GM21423 (cell line): Measurements from ENCODE around the gene PRKN.
"Not testable (repeated sequence)": the region's sequence is repeated elsewhere in the genome, so short reads cannot be mapped to it uniquely, and the experiment has no call there.

Experiments
- ATAC-seq: cut with Tn5 transposase; IDR thresholded peaks from one replicate; pipeline ENCODE4 v1.9.1; 2021; ENCODE audit warnings: mild to moderate bottlenecking, moderate library complexity; ENCODE audit not compliant: unreplicated experiment

The PRKN gene

DNA sequence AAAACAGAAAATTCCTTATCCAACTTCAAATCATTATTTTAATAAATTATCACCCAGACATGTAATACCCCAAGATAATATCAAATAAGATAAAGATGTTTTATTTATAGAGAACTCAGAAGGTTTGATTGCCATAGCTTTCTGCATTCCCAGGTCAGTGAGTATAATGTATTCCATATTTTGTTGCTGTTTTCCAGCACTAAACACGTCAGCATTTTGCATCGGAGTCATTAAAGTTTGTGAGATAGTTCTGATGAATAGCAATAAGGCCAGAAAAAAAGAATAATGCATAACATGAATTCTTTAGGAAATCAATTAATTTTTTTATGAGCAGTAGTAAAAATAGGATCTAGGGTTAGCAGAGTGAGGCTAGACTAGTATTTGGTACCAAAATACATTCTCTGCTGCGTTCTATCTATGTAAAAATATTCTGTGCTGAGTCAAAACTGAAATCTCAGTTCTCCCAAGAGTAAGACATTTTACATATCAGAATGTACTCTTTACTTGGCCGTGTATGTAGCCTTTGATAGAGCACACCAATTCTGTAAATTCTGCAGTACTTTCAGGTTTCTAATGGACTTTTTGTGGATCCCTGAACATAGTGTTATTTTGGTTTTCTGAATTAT, 1183.8 kb downstream of the PRKN start:
- no peak for ATAC-seq

DNA sequence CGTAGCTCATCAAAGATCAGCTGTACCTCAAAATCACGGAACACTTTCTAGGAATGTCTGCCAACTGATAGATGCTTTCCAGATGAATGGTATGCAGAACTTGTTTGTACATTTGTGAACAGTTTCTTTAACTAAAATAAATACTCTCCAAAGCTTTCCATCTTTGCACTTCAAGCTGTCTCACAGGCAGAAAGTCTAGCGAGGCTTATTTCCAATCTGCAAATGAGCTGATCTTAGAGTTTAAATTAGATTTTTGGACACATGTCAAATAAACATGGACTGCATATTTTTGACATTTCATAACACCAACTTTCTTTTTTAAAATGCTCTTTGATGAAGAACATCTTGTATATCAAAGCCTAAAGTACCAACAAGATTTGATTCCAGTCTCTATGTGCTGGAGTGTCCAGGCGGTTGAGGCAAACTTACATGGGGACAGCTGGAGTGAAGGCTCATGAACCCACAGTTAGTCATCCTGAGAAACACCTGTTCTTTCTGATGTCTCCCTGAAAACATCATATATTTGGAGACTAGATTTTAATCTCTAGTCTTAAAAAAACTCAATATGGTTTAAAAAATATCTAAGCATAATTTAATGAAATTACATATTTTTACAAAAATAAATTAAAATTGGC, 1185.1 kb downstream of the PRKN start:
- ATAC-seq = no peak

DNA sequence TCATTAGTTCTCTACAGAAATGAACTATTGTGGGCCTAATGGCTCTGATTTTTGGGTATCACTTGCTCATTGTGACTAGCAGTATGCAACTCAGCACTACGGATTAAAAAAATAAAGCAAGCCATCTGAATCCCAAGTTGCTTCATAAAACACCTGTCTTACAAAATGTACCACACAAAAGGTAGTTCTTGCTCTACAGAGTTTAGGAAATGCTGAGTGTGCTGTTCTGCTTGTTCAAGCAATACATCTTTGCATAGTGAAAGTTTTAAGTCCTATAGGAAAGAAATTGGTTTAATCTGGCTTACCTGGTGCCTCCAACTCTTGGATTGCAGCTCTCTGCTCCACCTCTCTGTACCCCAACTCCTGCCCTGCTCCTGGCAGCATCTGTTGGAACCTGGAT, 1187.0 kb downstream of the PRKN start:
- ATAC-seq = no peak

DNA sequence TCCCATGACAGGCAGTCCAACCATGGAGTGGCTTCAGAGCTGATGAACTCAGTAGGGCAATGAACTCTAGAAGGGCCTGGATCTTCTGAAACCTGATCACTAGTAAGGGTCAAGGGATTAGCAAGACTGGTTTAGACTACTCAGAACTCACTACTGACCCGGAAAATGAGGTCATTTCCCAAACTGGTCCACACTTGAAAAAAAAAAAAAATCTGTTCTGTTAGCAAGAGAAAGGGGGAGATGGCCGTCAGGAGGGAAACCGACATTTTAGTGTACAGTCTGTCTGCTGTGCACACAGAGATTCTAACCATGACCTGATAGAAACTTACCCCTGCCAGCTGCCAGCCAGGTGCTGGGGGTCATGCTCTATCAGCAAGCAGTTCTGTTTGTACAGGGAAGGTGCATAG, 1191.3 kb downstream of the PRKN start:
- no peak for ATAC-seq

GRCh38 chr6:161534264-161534873, 1193.2 kb downstream of the PRKN start:
- ATAC-seq = no peak

DNA sequence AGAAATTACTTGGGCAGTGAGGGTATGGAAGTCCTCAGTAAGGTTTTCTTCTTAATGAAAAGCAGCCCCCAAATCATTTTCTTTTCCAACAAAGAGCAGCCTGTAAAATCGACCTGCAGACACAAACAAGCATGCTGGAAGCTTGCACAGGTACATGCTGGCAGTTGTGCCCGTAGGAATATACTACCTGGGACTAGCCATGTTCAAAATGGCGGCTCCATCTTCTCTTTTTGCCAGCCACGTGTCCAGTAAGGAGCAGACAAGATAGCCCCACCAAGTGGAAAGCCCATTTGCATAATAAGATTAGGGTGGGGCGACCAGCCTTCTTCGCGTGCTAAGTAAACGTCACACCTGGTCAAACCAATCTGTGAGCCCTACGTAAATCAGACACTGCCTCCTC, 1194.3 kb downstream of the PRKN start:
- no peak for ATAC-seq

- no peak for ATAC-seq
Measured at GRCh38 chr6:161532536-161532935, 1195.0 kb downstream of the PRKN start.

DNA sequence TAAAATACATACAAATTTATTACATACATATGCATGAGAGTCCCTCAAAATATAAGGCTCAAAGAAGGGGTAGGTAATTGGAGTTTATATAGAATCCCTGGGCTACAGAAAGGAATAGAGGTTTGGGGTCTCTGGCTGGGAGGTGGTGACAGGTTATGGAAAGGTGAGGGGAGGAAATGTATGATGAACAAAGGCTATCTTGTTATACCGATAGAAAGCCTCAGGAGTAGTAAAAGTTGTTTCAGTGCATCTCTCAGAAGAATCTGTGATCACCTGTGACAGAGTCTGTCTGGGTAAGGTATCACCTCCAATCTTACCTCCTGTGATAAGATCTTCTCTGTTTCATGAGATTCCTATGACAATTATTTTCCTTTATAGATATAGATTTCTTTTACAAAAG, 1200.8 kb downstream of the PRKN start:
- ATAC-seq = no peak

DNA sequence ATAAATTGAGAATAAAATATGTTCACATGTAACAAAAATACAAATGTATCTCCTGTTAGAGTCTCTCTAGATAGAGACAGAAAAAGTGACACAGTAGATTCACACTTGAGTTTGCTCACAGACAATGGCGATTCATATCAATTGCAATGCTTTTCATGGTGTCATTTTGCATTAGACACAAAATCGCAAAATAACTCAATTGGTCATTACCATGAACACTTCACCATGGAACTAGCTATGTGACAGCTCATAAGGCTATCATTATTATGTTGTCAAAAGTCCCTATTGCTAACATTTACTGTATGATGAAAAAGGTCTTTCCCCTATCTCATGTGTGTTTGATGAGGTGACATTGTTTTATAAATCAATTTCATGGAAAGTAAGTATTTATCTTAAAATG, 1204.2 kb downstream of the PRKN start:
- ATAC-seq = no peak

- no peak for ATAC-seq
Measured at GRCh38 chr6:161522276-161522675, 1205.3 kb downstream of the PRKN start.

DNA sequence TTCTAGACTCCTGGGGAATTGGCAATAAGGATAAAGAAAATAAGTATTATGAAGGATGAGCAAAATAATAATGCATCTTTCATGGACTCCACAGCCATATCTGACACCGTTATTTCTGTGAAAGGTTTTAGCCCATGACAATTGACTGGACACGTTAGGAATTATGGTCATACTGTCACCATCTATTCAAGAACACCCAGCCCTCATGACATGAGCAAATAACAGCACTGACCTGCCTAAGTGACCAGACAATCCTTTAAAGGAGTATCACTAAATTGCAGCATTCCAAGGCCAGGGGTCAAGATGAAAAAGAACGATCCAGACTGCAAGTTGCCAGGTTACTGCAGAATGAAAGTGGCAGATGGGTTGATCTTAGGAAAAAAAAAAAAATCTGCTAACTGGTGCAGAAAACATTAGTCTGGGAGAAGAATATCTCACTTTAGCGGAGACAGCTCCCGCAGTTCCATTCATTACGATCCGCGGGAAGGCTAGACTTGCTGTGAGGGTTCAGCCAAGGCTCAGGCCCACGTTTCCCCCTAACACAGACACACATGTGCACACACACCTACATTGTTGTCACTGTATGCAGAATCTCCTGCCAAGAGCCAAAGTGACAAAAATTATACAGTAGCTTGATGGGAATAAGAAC, 1216.0 kb downstream of the PRKN start:
- ATAC-seq = no peak

- no peak for ATAC-seq
Measured at GRCh38 chr6:161508341-161508740, 1219.2 kb downstream of the PRKN start.

DNA sequence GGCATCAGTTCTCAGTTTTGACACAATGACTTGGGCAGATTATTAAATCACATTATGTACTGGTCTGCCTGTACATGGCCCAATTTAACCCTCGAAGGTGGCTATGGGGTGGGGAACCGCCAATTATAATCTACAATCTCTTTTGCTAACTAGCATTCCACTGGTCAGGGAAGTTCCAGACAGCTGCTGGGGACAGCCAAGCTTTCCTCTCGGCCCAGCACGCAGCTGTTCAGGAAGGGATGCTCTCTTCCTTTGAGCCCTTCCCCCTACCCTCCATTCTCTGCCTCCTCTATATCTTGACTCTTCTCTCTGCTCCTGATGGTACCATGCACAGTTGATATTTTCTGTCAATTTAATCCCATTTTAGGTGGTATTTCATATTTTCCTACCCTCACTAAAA, 1220.2 kb downstream of the PRKN start:
- ATAC-seq = no peak

- ATAC-seq = no peak
Measured at GRCh38 chr6:161503570-161503969, 1224.0 kb downstream of the PRKN start.

GRCh38 chr6:161498881-161499280, 1228.7 kb downstream of the PRKN start:
- ATAC-seq = no peak

GRCh38 chr6:161498359-161498758, 1229.2 kb downstream of the PRKN start:
- ATAC-seq = peak; percentile 62

- ATAC-seq = no peak
Measured at GRCh38 chr6:161496941-161497340, 1230.6 kb downstream of the PRKN start.

- not testable (repeated sequence) for ATAC-seq
Measured at GRCh38 chr6:161496271-161496670, 1231.3 kb downstream of the PRKN start.

- ATAC-seq = no peak
Measured at GRCh38 chr6:161494566-161494965, 1233.0 kb downstream of the PRKN start.

DNA sequence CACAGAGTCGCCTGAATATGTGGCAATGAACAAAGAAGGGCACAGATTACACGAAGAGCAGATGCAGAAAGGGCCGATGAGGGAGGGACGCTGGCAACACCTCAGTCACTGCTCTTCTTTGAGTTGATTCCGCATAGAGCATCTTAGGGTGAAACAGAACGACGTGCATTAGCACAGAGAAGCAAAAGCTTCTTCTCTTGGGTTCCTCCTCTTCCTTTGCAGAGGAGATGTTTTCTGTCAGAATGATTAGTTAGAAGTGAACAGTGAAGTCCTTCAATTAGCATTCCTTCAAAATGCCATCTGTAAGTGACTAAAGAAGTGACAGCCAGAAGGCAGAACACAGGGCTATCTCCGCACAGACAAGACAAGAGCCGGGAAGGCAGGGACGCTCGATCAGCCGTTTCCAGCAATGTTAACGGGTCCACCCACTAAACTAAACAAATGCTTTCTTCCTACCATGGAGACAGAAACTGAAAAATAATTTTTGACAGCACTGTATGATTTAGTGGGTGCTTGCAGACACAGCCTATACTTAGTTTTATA, 1233.9 kb downstream of the PRKN start:
- no peak for ATAC-seq

- ATAC-seq = no peak
Measured at GRCh38 chr6:161489626-161490306, 1237.8 kb downstream of the PRKN start.
